NOMO-1 (cell line): Measurements from ENCODE around the gene C12orf54.
"Not testable (repeated sequence)": the region's sequence is repeated elsewhere in the genome, so short reads cannot be mapped to it uniquely, and the experiment has no call there.

Experiments used
- DNase-seq, 2 experiments: peaks; one replicate each; lab custom pipeline; 2025; ENCODE audit not compliant: unreplicated experiment in 2 of 2; lab: John Stamatoyannopoulos, UW

C12orf54 gene

GRCh38 chr12:48482198-48482597, at the start of gene C12orf54:
TSS of gene C12orf54 (plus strand) at chr12:48482498. CDS start at chr12:48483297, 799 bp downstream.
- DNase-seq, result no peak

DNA sequence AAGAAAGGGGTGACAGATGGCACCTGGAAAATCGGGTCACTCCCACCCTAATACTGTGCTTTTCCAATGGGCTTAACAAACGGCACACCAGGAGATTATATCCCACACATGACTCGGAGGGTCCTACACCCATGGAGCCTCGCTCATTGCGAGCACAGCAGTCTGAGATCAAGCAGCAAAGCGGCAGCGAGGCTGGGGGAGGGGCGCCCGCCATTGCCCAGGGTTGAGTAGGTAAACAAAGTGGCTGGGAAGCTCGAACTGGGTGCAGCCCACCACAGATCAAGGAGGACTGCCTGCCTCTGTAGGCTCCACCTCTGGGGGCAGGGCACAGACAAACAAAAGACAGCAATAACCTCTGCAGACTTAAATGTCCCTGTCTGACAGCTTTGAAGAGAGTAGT, 48.3 kb upstream of the C12orf54 start:
- DNase-seq, result not testable (repeated sequence)

GRCh38 chr12:48441069-48441468, 41.2 kb upstream of the C12orf54 start:
- DNase-seq, result no peak

DNA sequence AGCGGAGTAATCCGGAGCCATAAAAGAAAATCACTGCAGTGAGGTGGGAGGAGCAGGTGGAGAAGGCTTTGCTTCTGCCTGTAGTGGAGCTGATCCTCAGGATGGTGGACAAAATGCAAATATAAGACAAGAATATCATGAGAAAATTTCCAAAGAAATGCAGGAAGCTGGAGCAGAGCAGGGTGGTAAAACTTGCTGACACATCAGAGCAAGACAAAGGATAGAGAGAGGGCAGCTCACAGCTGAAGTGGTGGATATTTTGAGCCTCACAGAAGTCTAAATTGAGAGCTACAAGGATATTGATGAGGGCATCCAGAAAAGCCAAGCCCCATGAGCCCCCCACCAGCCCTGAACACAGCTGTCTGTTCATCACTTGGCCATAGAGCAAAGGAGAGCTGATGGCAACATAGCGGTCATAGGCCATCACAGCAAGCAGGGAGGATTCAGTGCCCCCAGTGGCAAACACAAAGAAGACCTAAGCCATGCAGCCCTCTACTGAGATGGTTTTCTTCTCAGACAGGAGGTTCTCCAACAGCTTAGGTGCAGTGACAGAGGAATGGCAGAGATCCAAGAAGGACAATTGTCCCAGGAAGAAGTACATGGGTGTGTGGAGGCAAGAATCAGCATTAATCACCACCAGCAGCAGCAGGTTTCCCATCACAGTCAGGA, 40.0 kb upstream of the C12orf54 start:
- no peak for DNase-seq

GRCh38 chr12:48445538-48445937, 36.8 kb upstream of the C12orf54 start:
- no peak for DNase-seq

- DNase-seq, result peak in 1 of 2 experiments; percentile 45
Observed at GRCh38 chr12:48446161-48446776, 36.0 kb upstream of the C12orf54 start.

- DNase-seq, result peak; percentile 42 to 59
Observed at GRCh38 chr12:48447755-48448154, 34.5 kb upstream of the C12orf54 start.

GRCh38 chr12:48451372-48451771, 30.9 kb upstream of the C12orf54 start:
- DNase-seq, result no peak

- DNase-seq, result not testable (repeated sequence)
Observed at GRCh38 chr12:48452961-48453360, 29.3 kb upstream of the C12orf54 start.

DNA sequence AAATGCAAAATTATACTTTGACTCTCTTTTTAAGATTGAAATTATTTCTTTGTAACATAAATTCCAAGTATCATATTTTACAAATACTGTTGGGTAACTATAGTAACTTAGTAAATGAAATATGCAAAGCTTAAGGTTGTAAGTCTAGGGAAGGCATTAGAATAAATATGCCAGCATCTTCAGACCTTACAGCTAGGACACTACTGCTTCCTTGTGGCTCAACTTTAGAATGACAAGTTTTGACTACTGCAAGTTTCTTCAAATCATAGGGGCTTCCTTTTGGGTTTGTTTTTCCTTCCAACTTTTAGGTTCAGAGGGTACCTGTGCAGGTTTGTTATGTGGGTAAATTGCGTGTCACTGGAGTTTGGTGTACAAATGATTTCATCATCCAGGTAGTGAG, 27.6 kb upstream of the C12orf54 start:
- peak; percentile 43 to 44 for DNase-seq

DNA sequence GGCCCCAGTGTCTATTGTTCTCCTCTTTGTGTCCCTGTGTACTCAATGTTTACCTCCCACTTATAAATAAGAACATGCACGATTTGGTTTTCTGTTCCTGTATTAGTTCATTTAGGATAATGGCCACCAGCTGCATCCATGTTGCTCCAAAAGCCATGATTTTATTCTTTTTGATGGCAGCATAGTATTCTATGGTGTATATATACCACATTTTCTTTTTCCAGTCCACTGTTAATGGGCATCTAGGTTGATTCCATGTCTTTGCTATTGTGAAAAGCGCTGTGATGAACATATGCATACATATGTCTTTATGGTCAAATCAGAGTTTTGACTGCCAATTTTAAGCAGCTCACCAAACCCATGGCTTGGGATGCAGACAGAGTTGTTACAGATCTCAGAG, 27.2 kb upstream of the C12orf54 start:
- no peak for DNase-seq

DNA sequence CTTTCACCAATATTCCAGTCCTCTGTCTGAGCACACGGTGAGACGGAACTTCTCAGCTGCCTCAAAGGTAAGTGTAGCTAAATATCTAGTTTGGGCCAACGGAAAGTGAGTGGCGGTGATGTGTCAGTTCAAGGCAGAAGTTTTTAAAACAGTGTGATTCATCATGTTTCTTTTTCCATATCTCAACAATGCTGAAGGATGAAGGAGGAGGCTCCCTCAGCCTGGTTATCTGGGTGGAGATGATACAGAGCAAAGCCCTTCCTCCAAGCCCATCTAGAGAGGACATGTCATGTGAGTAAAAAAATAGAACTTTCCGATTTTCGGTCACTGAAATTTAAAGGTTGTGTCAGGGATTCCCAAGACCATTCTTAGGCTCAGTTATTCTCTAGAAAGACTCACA, 23.0 kb upstream of the C12orf54 start:
- DNase-seq, result no peak

DNA sequence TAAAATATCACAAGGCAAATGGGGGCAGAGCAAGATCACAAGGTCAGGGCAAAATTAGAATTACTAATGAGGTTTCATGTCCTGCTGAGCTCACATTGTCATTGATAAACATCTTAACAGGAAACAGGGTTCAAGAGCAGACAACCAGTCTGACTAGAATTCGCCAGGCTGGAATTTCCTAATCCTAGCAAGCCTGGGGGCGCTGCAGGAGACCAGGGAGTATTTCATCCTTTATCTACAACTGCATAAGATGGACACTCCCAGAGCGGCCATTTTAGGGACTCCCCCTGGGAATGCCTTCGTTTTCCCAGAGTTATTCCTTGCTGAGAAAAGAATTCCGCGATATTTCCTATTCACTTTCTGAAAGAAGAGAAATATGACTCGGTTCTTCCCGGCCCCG, 13.3 kb upstream of the C12orf54 start:
- not testable (repeated sequence) for DNase-seq

GRCh38 chr12:48472259-48472658, 10.0 kb upstream of the C12orf54 start, which contains the start of gene ANP32D:
TSS of gene ANP32D (plus strand) at chr12:48472559. CDS start at chr12:48472665, 106 bp downstream.
- DNase-seq, result no peak

DNA sequence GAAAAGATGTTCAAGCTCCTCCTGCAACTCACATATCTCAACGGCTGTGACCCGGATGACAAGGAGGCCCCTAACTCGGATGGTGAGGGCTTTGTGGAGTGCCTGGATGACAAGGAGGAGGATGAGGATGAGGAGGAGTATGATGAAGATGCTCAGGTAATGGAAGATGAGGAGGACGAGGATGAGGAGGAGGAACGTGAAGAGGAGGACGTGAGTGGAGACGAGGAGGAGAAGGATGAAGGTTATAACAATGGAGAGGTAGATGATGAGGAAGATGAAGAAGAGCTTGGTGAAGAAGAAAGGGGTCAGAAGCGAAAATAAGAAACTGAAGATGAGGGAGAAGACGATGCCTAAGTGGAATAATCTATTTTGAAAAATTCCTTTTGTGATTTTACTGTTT, 9.2 kb upstream of the C12orf54 start:
- DNase-seq, result no peak

- not testable (repeated sequence) for DNase-seq
Observed at GRCh38 chr12:48474497-48474896, 7.8 kb upstream of the C12orf54 start.

DNA sequence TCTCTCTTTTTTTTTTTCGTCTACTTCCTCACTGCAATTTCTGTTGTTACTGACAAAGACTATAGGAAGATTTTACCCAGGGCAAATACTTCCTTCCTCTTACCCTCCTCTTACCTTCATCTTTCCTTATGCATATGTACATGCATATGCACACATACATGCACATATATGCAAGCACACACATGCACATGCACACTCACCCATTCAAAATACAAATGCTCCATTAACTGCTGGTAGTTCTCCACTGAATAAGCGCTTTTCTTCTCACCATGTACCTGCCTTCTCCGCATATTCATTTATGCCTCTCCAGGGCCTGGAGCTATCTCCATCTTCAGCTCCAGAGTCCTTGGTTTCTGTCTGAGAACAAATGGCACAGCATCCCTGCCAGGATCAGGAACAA, 632 bp downstream of the C12orf54 start:
- DNase-seq, result no peak

GRCh38 chr12:48486261-48486660, 4.0 kb downstream of the C12orf54 start:
- DNase-seq, result no peak

DNA sequence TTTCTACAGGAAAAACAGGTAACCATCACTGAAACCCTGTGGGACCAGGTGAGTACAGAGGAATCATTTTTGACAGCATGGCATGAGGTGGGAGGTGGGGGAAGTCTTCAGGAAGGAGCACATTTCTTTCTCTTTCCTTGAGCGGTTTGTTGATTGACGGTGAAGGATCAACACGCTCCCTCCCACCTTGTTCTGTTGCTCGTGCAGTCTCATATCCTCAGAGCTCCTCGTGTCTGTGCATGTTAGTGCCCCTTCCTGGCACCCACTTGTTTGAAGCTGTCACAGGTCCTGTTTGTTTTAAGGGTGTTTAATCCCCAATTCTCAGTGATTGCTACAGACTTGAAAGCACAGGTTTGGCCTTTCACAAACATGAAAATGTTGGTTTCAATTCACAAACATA, 4.4 kb downstream of the C12orf54 start:
- DNase-seq, result no peak

GRCh38 chr12:48489012-48489411, 6.7 kb downstream of the C12orf54 start:
- no peak for DNase-seq

GRCh38 chr12:48489456-48489855, 7.2 kb downstream of the C12orf54 start:
- DNase-seq, result not testable (repeated sequence)

DNA sequence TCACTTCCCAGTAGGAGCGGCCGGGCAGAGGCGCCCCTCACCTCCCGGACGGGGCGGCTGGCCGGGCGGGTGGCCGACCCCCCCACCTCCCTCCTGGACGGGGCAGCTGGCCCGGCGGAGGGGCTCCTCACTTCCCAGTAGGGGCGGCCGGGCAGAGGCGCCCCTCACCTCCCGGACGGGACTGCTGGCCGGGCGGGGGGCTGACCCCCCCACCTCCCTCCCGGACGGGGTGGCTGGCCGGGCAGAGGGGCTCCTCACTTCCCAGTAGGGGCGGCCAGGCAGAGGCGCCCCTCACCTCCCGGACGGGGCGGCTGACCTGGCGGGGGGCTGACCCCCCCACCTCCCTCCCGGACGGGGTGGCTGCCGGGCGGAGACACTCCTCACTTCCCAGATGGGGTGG, 18.0 kb downstream of the C12orf54 start:
- DNase-seq, result not testable (repeated sequence)
